Measurements from ENCODE around the gene CCDC57. TPM values are rescaled to one million over a fixed set of nuclear protein-coding genes. Genes with fewer than 3 reads are reported as not detected.

Gene CCDC57
- total and polyA plus RNA-seq, 12 donors, result 7.0 to 34.5 (median 10.7) TPM

DNA sequence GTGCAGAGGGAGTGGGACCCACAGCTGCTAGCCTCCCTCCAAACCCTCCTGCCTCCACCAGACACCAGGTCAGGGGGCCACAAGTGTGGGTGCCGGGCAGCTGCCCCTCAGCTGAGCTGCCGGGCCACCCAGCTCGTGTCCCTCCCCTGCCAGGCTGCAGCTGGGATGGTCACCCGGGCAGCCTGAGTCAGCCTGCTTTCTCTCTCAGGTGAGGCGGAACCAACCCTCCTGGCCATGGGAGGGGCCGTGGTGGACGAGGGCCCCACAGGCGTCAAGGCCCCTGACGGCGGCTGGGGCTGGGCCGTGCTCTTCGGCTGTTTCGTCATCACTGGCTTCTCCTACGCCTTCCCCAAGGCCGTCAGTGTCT, 23.1 kb upstream of the CCDC57 start:
- Histone ChIP-seq H3K9me3 (no peaks in the 10 kb centered on the region), H3K27ac (peak overlapping the region in 2 of 10 donors; percentile 45 to 51), H3K4me1 (peaks cover 48 to 94% (median 59%) of the 10 kb centered on the region in 9 donors), H3K27me3 (no peaks in the 10 kb centered on the region), H3K4me3 (no peak overlapping the region), H3K36me3 (peaks cover 0 to 66% (median 0%) of the 10 kb centered on the region in 9 donors)
- ATAC-seq (no peak), DNase-seq (peak in 1 of 2 donors; percentile 18)
- WGBS, 2 donors, result 79% methylated on average over 15 of the region's 15 CpGs
- TF ChIP-seq, protein P1, sequence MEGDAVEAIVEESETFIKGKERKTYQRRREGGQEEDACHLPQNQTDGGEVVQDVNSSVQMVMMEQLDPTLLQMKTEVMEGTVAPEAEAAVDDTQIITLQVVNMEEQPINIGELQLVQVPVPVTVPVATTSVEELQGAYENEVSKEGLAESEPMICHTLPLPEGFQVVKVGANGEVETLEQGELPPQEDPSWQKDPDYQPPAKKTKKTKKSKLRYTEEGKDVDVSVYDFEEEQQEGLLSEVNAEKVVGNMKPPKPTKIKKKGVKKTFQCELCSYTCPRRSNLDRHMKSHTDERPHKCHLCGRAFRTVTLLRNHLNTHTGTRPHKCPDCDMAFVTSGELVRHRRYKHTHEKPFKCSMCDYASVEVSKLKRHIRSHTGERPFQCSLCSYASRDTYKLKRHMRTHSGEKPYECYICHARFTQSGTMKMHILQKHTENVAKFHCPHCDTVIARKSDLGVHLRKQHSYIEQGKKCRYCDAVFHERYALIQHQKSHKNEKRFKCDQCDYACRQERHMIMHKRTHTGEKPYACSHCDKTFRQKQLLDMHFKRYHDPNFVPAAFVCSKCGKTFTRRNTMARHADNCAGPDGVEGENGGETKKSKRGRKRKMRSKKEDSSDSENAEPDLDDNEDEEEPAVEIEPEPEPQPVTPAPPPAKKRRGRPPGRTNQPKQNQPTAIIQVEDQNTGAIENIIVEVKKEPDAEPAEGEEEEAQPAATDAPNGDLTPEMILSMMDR (IDR thresholded peaks at IDR 0.05), result no peak
- intact Hi-C loops (cut with DNase I), result loop anchor here in 7 of 10 donors (2.0 to 10.0 kb wide), 4 partner anchors 37 to 89 kb away; partner anchors contain the start of gene CSNK1D (in 2 of the 7)

GRCh38 chr17:82235056-82235774, 22.6 kb upstream of the CCDC57 start:
- intact Hi-C loops (cut with DNase I), result loop anchor here in 6 of 10 donors (5.0 to 10.0 kb wide), 3 partner anchors 37 to 90 kb away; partner anchors contain the start of gene CSNK1D (in 2 of the 6)
- peaks cover 42 to 94% (median 59%) of the 10 kb centered on the region in 9 donors for H3K4me1 ChIP-seq
- peaks cover 0 to 64% (median 0%) of the 10 kb centered on the region in 9 donors for H3K36me3 ChIP-seq
- no peak overlapping the region for H3K4me3 ChIP-seq
- no peak for ATAC-seq
- peak in 1 of 2 donors; percentile 9 for DNase-seq
- 84 to 87% methylated on average over 19 of the region's 19 CpGs for WGBS, 2 donors
- TF ChIP-seq, protein P1 (IDR thresholded peaks at IDR 0.05), result no peak
- no peaks in the 10 kb centered on the region for H3K9me3 ChIP-seq
- no peaks in the 10 kb centered on the region for H3K27me3 ChIP-seq
- peak overlapping the region in 1 of 10 donors; percentile 45 for H3K27ac ChIP-seq

DNA sequence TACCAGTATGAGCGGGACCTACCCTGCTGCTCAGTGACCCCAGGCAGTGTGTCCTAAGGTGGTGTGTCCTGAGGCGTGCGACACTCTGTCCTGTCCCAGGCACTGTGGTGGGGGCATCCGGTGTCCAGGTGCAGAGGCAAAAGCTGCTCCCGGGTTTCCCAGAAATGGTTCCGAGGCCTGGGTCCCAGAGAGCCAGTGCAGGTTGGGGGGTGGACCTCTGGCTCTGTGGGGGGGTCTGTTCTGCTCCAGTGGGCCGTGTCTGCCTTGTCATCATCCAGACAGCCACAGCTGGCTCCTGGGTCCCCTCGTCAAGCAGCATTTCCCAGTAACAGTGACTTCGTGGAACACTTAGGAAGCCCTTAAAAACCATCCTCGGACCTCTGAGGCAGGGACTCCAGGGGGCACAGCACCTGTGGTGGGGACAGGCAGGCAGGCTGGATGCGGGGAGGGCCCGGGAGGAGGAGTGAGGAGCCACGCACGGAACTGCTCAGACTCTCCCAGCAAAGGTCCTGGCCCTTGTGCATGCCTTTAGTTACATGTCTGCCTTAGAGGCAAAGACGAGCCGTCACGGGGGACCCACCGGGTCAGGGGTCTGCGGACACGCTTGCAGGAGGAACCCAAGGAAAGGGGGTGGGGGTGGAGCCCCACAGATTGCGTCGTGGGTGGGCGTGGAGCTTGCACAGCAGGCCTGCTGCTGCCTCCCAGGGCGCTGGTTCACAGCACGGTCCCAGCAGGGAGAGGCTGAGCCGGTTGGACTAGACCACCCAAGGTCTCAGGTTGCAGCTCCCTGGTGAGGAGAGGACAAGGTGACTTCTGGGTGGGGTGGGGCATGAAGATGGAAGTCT, 21.8 kb upstream of the CCDC57 start:
- Histone ChIP-seq H3K4me1 (peaks cover 35 to 94% (median 59%) of the 10 kb centered on the region in 9 donors), H3K27ac (no peak overlapping the region), H3K27me3 (no peaks in the 10 kb centered on the region), H3K36me3 (peaks cover 0 to 56% (median 0%) of the 10 kb centered on the region in 9 donors), H3K9me3 (no peaks in the 10 kb centered on the region), H3K4me3 (no peak overlapping the region)
- ATAC-seq (no peak), DNase-seq (peak in 1 of 2 donors; percentile 18)
- 72 to 77% methylated on average over 26 of the region's 26 CpGs for WGBS, 2 donors
- TF ChIP-seq, protein P1 (IDR thresholded peaks at IDR 0.05), result no peak
- intact Hi-C loops (cut with DNase I), result loop anchor here in 7 of 10 donors (5.0 to 10.0 kb wide), 4 partner anchors 38 to 90 kb away; partner anchors contain the start of gene CSNK1D (in 2 of the 7)

Data from heart right ventricle (tissue), 16 donors.